Nephron (organoid): ENCODE data around the gene TSHR.

Experiments used
- H3K27ac Mint-ChIP-seq, 3 experiments: 2 replicates each; pipeline ENCODE4 v1.8.0; 2020; ENCODE audit warnings: mixed read lengths in 3 of 3, mild to moderate bottlenecking in 2 of 3, moderate library complexity in 1 of 3
- H3K27me3 Mint-ChIP-seq: 2 replicates; pipeline ENCODE4 v1.8.0; 2021; ENCODE audit warnings: low read depth, mild to moderate bottlenecking, moderate library complexity, mixed read lengths
- H3K36me3 Mint-ChIP-seq: 2 replicates; pipeline ENCODE4 v1.8.0; 2020; ENCODE audit warnings: low read depth, mixed read lengths
- H3K4me1 Mint-ChIP-seq: 2 replicates; pipeline ENCODE4 v1.8.0; 2020; ENCODE audit warnings: mixed read lengths
- H3K4me3 Mint-ChIP-seq, 3 experiments: 2 replicates each; pipeline ENCODE4 v1.8.0; 2020; ENCODE audit warnings: mild to moderate bottlenecking in 3 of 3, mixed read lengths in 3 of 3, moderate library complexity in 2 of 3
- H3K9me3 Mint-ChIP-seq: 2 replicates; pipeline ENCODE4 v1.8.0; 2020; ENCODE audit warnings: mixed read lengths
- TF ChIP-seq, protein P1 (sequence below), 3 experiments: fragments of 200-600 bp; sonication (generic); IDR thresholded peaks; one replicate each; pipeline ENCODE4 v1.5.0; 2021; ENCODE audit warnings: antibody characterized with exemption in 3 of 3; ENCODE audit not compliant: unreplicated experiment in 3 of 3

Gene TSHR

DNA sequence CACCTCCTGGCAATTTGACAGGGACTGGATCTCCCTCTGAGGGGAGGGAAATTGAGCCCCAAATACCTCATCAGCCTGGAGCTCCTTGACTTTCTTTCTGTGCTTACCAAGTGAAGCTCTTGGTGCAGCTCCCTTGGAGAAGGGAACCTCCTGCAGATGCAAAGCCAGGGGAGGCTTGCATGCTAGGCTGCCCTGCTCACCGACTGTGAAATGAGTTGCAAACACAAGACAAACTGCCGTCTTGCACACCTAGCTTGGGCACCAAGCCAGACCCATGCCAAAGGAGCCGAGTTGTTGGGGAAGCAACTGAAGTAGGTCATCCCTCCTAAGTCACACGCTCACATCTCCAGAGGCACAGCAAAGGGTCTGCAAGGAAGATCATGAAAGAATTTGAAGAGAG lies 170.1 kb downstream of the TSHR start:
- Mint-ChIP-seq H3K27me3 (no peaks in the 10 kb centered on the region), H3K9me3 (peaks cover under 1% of the 10 kb centered on the region), H3K27ac (no peak overlapping the region), H3K36me3 (no peaks in the 10 kb centered on the region), H3K4me3 (no peak overlapping the region), H3K4me1 (no peaks in the 10 kb centered on the region)
- TF ChIP-seq, protein P1, sequence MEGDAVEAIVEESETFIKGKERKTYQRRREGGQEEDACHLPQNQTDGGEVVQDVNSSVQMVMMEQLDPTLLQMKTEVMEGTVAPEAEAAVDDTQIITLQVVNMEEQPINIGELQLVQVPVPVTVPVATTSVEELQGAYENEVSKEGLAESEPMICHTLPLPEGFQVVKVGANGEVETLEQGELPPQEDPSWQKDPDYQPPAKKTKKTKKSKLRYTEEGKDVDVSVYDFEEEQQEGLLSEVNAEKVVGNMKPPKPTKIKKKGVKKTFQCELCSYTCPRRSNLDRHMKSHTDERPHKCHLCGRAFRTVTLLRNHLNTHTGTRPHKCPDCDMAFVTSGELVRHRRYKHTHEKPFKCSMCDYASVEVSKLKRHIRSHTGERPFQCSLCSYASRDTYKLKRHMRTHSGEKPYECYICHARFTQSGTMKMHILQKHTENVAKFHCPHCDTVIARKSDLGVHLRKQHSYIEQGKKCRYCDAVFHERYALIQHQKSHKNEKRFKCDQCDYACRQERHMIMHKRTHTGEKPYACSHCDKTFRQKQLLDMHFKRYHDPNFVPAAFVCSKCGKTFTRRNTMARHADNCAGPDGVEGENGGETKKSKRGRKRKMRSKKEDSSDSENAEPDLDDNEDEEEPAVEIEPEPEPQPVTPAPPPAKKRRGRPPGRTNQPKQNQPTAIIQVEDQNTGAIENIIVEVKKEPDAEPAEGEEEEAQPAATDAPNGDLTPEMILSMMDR (IDR thresholded peaks at IDR 0.05; ENCODE audit: unreplicated experiment in 3 of 3) = no peak

GRCh38 chr14:81127785-81128184 lies 172.4 kb downstream of the TSHR start:
- no peak overlapping the region for H3K4me3 Mint-ChIP-seq
- H3K9me3 Mint-ChIP-seq = no peaks in the 10 kb centered on the region
- no peaks in the 10 kb centered on the region for H3K36me3 Mint-ChIP-seq
- TF ChIP-seq, protein P1 (IDR thresholded peaks at IDR 0.05; ENCODE audit: unreplicated experiment in 3 of 3) = no peak
- no peaks in the 10 kb centered on the region for H3K27me3 Mint-ChIP-seq
- no peak overlapping the region for H3K27ac Mint-ChIP-seq
- H3K4me1 Mint-ChIP-seq = peaks cover 6% of the 10 kb centered on the region

DNA sequence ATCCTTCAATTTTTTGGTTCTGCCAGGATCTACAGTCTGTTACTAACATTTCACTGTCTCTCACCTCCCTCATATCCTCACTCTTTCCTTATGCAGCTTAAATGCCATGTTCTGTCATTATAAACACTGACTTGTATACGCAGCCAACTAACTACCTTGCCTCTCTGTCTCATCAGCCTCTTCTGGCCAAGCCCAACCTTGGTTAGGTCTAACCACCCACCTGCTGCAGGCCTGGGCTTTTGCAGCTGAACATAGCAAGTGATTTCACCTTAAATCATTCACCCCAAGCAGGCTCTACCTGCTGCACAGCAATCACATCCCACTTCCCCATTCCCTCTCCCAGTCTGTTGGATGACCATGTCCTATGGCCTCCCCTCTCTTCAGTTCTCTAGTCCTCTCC lies 173.8 kb downstream of the TSHR start:
- TF ChIP-seq, protein P1 (IDR thresholded peaks at IDR 0.05; ENCODE audit: unreplicated experiment in 3 of 3) = no peak
- no peaks in the 10 kb centered on the region for H3K9me3 Mint-ChIP-seq
- no peak overlapping the region for H3K4me3 Mint-ChIP-seq
- H3K27ac Mint-ChIP-seq = no peak overlapping the region
- peaks cover 6% of the 10 kb centered on the region for H3K4me1 Mint-ChIP-seq
- H3K36me3 Mint-ChIP-seq = no peaks in the 10 kb centered on the region
- no peaks in the 10 kb centered on the region for H3K27me3 Mint-ChIP-seq

DNA sequence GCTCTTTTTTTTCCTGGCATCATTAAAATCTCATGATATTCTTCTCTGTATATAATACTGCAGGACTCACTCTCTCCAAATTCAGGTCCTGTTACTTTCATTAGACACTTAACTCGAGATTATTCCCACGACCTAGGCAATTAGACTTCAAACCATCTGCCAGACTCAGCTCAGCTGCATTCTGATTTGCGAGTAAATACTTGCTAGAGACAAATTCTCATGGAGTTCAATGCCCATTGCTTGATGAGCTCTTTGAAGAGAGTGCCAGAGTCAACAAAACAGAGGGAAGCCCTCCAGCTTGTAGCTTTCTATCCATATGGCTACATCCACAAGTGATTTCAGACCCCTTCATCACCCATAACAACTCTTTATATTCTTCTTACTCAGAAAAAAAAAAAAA lies 177.0 kb downstream of the TSHR start:
- Mint-ChIP-seq H3K4me3 (no peak overlapping the region), H3K4me1 (peaks cover 6% of the 10 kb centered on the region), H3K27me3 (no peaks in the 10 kb centered on the region), H3K27ac (no peak overlapping the region), H3K36me3 (no peaks in the 10 kb centered on the region), H3K9me3 (no peaks in the 10 kb centered on the region)
- TF ChIP-seq, protein P1 (IDR thresholded peaks at IDR 0.05; ENCODE audit: unreplicated experiment in 3 of 3) = no peak

DNA sequence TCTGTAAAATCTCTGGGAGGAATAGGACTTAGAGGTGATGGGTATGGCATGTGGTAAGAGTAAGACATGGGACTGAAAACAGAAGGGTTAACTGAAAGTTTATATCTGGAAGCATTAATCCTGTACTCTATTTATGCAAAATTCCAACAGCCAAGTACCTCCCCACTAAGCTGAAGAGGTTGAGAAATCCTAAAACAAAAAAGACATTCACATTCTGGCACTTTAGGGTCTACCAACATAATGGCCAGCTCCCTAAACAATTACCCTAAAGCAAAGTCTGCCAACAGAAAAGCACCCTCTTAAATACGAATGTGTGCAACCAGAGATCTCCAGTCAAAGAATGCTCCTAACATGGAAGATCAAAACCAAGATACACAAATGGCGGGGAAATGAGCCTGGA lies 178.0 kb downstream of the TSHR start:
- Mint-ChIP-seq H3K9me3 (no peaks in the 10 kb centered on the region), H3K27me3 (no peaks in the 10 kb centered on the region), H3K4me3 (no peak overlapping the region), H3K4me1 (peaks cover 6% of the 10 kb centered on the region), H3K36me3 (no peaks in the 10 kb centered on the region), H3K27ac (no peak overlapping the region)
- TF ChIP-seq, protein P1 (IDR thresholded peaks at IDR 0.05; ENCODE audit: unreplicated experiment in 3 of 3) = no peak

DNA sequence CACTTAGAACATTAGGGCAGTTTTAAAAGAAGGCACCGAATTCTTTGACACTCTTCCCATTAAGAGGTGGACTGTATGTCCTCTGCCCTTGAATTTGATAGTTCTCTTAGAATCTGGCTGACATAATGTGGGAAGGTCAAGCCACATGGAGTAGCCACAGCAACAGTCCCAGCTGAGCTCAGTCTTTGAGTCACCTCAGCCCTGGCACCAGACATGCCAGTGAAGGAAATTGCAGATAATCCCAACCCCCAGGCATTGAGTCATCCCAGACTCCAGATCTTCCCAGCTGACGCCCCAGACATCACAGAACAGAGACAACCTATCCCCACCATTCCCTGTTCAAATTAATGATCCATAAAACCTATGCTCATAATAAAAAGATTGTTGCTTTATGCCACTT lies 181.9 kb downstream of the TSHR start:
- Mint-ChIP-seq H3K36me3 (no peaks in the 10 kb centered on the region), H3K4me1 (peaks cover 4% of the 10 kb centered on the region), H3K4me3 (no peak overlapping the region), H3K27me3 (no peaks in the 10 kb centered on the region), H3K27ac (no peak overlapping the region), H3K9me3 (no peaks in the 10 kb centered on the region)
- TF ChIP-seq, protein P1 (IDR thresholded peaks at IDR 0.05; ENCODE audit: unreplicated experiment in 3 of 3) = no peak
